Renal pelvis (tissue), 12 donors: ENCODE results near the gene KBTBD2. TPM values are rescaled to one million over a fixed set of nuclear protein-coding genes. Genes with fewer than 3 reads are reported as not detected.
"Not testable (repeated sequence)": the region's sequence is repeated elsewhere in the genome, so short reads cannot be mapped to it uniquely, and the experiment has no call there.

Experiments used
- DNase-seq: peaks from one replicate; pipeline ENCODE4 v3.0.0-alpha.2; 2013
- long read RNA-seq, 16 experiments: transcript quantifications; one replicate each; lab custom pipeline, GENCODE V29; 2026
- polyA plus RNA-seq, 3 donors: library from polyadenylated mRNA; unstranded; fragments of 120-200 nt; gene quantifications; one replicate each; pipeline ENCODE4 v1.2.1, GENCODE V29; 2013; ENCODE audit not compliant: insufficient read length in 3 of 3

Gene KBTBD2
- polyA plus RNA-seq = 10 to 100 TPM; 45.7 to 52.7 (median 50.3) TPM
- long read RNA-seq, donor 1, transcript KBTBD2-201 (4 exons, 3,745 nt) = major isoform, 11 of 11 reads
- long read RNA-seq, donor 1, partial matches to known transcripts = 0 of 11 reads
- long read RNA-seq, donor 1, other reads (novel, unspliced or antisense) = 0 of 11 reads
- long read RNA-seq, donor 2, transcript KBTBD2-201 (4 exons, 3,745 nt) = major isoform, 12 of 12 reads
- long read RNA-seq, donor 2, partial matches to known transcripts = 0 of 12 reads
- long read RNA-seq, donor 2, other reads (novel, unspliced or antisense) = 0 of 12 reads
- long read RNA-seq, donor 3, transcript KBTBD2-201 (4 exons, 3,745 nt) = major isoform, 8 of 8 reads
- long read RNA-seq, donor 3, partial matches to known transcripts = 0 of 8 reads
- long read RNA-seq, donor 3, other reads (novel, unspliced or antisense) = 0 of 8 reads
- long read RNA-seq, donor 4, transcript KBTBD2-201 (4 exons, 3,745 nt) = major isoform, 8 of 9 reads
- long read RNA-seq, donor 4, partial matches to known transcripts = 0 of 9 reads
- long read RNA-seq, donor 4, other reads (novel, unspliced or antisense) = 0 of 9 reads
- long read RNA-seq, donor 5, transcript KBTBD2-201 (4 exons, 3,745 nt) = major isoform, 7 of 7 reads
- long read RNA-seq, donor 5, partial matches to known transcripts = 0 of 7 reads
- long read RNA-seq, donor 5, other reads (novel, unspliced or antisense) = 0 of 7 reads
- long read RNA-seq, donor 6, transcript KBTBD2-201 (4 exons, 3,745 nt) = major isoform, 12 of 12 reads
- long read RNA-seq, donor 6, partial matches to known transcripts = 0 of 12 reads
- long read RNA-seq, donor 6, other reads (novel, unspliced or antisense) = 0 of 12 reads
- long read RNA-seq, donor 7, transcript KBTBD2-201 (4 exons, 3,745 nt) = major isoform, 13 of 49 reads
- long read RNA-seq, donor 7, partial matches to known transcripts = 36 of 49 reads
- long read RNA-seq, donor 7, other reads (novel, unspliced or antisense) = 0 of 49 reads
- long read RNA-seq, donor 8, transcript KBTBD2-201 (4 exons, 3,745 nt) = major isoform, 6 of 7 reads
- long read RNA-seq, donor 8, partial matches to known transcripts = 0 of 7 reads
- long read RNA-seq, donor 8, other reads (novel, unspliced or antisense) = 0 of 7 reads
- long read RNA-seq, donor 9, transcript KBTBD2-201 (4 exons, 3,745 nt) = major isoform, 12 of 12 reads
- long read RNA-seq, donor 9, partial matches to known transcripts = 0 of 12 reads
- long read RNA-seq, donor 9, other reads (novel, unspliced or antisense) = 0 of 12 reads
- long read RNA-seq, donor 10, transcript KBTBD2-201 (4 exons, 3,745 nt) = major isoform, 10 of 10 reads
- long read RNA-seq, donor 10, partial matches to known transcripts = 0 of 10 reads
- long read RNA-seq, donor 10, other reads (novel, unspliced or antisense) = 0 of 10 reads
- long read RNA-seq, donor 11, transcript KBTBD2-201 (4 exons, 3,745 nt) = major isoform, 15 of 16 reads
- long read RNA-seq, donor 11, partial matches to known transcripts = 0 of 16 reads
- long read RNA-seq, donor 11, other reads (novel, unspliced or antisense) = 0 of 16 reads
- long read RNA-seq, donor 12, transcript KBTBD2-201 (4 exons, 3,745 nt) = major isoform, 10 of 10 reads
- long read RNA-seq, donor 12, partial matches to known transcripts = 0 of 10 reads
- long read RNA-seq, donor 12, other reads (novel, unspliced or antisense) = 0 of 10 reads
- long read RNA-seq, donor 13, partial matches to known transcripts = 0 of 4 reads
- long read RNA-seq, donor 13, other reads (novel, unspliced or antisense) = 0 of 4 reads
- long read RNA-seq, donor 14, transcript KBTBD2-201 (4 exons, 3,745 nt) = major isoform, 15 of 15 reads
- long read RNA-seq, donor 14, partial matches to known transcripts = 0 of 15 reads
- long read RNA-seq, donor 14, other reads (novel, unspliced or antisense) = 0 of 15 reads
- long read RNA-seq, donor 15, transcript KBTBD2-201 (4 exons, 3,745 nt) = major isoform, 15 of 15 reads
- long read RNA-seq, donor 15, partial matches to known transcripts = 0 of 15 reads
- long read RNA-seq, donor 15, other reads (novel, unspliced or antisense) = 0 of 15 reads
- long read RNA-seq, donor 16, transcript KBTBD2-201 (4 exons, 3,745 nt) = major isoform, 7 of 7 reads
- long read RNA-seq, donor 16, partial matches to known transcripts = 0 of 7 reads
- long read RNA-seq, donor 16, other reads (novel, unspliced or antisense) = 0 of 7 reads

DNA sequence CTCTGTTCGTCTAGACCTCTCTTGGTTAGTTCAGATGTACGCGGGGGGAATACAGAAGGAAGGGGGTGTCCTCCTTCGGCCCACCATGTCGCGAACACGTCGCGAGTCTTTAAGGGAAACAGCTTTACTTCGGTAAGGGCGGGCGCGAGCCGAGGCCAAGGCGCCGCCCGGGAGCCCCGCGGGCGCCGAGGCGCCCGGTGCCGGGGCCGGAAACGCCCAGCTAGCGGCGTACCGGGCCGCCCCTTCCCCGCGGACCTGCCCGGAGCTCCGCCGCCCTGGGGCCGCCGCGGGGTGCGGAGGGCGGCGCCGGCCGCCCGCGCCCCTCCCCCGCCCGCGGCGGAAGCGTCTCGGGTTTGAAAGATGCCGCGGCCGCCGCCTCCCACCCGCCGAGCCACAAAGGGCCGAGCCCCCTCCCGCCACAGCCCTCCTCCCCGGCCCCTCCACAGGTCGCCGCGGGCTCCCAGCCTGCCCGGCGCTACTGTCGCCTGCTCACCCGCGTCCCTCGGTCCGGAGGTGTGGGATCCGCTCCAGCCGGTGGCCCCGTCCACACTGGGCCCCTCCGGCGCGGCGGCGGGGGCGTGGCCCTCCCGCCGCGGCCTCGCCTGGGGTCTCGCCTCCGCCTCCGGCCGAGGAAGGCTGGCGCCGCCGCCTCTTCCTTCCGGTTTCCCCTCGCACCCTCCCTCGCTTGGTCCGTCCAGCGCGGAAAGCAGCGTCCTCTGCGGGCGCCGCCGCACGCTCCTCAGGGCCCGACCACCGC lies at the start of gene KBTBD2:
KBTBD2 (minus strand) TSS at position 718 of the 757 bp plus-strand sequence. CDS start 12,156 bp downstream, outside the sequence.
- peak; percentile 88 for DNase-seq

DNA sequence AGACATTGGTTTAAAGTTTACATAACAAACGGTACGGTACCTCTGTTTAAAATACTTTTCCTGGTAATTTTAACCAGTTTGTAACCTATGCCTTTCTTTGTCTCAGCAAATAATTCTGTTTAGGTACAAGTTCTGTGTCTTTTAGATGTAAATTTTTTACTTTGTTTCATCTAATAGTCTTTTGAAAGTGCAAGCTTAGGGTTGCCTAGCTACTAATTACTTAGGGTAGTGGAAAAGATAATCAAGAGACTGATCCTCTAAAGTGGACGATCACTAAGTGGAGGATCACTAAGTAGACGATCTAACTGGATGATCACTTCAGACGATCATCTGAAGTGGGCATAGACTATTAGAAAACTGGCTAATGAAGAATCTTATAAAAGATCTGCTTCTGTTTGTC lies 49.6 kb upstream of the KBTBD2 start:
- DNase-seq = no peak

DNA sequence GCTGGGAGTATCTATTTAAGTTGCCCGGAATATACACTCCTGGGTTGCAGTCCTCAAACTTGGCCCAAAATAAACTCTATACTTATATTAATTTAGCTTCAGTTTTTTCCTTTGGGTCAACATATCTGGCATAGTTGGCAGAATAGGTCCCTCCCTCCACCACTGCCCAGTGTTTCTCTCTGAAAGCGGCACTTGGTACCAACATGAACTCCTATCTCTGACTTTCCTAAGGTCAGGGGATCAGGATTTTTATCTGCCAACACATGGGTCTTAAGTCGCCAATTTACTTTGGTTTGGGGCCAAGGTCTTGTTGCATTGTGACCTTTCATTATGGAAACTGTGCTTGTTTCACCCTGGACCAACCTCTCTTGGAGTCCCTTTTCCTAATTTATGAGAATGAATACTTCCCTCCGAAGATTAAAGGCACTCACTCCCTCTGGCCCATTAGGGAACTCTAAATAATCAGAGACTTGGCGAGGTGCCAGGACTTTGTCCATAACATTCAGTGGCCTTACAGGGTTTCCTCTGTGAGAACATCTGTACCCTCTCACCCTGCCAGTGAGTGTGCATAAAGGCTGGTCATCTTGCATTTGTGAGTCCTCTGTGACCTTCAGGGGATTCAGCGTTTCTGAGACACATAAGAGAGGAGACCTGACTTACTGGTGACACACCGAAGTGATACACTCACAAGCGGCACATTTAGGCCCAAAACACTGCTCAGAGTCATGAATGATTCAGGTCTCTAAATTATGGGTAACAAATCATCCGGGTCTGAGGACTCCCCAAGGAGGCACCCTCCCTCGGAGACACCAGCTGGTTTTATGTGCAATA lies 46.0 kb upstream of the KBTBD2 start:
- DNase-seq = peak; percentile 68

DNA sequence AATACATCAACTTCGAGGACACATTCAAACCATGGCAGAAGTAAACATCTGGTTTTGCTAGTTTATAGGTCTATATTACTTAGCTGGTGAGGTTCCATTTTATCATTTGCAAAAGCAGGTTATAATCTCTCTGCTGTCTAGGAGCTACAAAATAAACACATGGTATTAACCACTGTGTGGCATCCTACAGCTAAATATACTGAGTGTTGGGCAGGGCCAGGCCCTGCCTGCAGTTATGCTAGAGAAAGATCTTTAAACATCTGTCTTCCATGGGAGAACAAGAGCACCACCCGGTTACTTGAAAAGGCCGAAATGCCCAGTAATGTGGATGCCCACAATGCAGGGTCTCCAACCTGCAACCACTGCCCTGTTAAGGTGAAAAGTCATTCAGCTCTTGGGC lies 45.1 kb upstream of the KBTBD2 start:
- no peak for DNase-seq

GRCh38 chr7:32935558-32935957 lies 44.0 kb upstream of the KBTBD2 start:
- no peak for DNase-seq

DNA sequence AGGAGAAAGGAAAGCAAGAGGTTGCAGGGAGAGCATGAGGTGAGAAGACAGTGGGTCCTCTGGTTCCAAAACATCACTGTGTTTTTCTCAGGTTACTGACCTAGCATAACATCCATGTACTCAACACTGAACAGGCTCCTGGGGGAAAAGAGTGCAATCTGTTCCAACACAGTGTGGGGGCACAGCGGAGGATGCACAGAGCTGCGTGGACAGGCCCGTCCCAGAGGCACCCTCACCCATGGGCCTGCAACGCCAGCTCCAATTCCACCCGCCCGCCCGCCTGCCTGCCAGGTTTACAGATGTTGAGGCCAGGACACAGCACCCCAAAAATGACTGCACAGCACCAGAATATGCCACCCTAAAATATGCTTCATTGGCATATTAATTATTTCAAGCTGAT lies 38.8 kb upstream of the KBTBD2 start:
- no peak for DNase-seq

GRCh38 chr7:32929430-32930143 lies 38.0 kb upstream of the KBTBD2 start:
- DNase-seq = no peak

DNA sequence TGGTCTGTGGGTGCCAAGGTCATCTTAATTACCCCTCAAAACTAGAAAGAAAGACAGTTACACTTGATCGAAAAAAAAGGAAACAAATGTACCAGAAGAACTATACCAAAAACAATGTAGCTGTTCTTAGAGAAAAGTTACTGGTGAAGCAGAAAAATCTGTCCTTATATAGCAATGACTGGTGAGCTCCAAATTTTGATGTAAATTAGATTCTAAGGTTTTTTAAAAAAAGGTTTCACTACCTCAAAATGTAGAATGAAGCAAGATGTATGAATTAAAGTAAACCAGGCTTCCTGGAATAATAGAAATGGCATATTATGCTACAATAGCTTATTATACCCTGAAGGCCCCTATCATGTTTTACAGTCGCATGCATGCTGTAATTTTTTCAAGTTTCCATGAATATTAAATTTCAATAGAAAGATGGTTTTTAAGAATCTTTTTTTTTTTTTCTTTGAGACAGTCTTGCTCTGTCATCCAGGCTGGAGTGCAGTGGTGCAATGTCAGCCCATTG lies 37.3 kb upstream of the KBTBD2 start:
- DNase-seq = no peak

DNA sequence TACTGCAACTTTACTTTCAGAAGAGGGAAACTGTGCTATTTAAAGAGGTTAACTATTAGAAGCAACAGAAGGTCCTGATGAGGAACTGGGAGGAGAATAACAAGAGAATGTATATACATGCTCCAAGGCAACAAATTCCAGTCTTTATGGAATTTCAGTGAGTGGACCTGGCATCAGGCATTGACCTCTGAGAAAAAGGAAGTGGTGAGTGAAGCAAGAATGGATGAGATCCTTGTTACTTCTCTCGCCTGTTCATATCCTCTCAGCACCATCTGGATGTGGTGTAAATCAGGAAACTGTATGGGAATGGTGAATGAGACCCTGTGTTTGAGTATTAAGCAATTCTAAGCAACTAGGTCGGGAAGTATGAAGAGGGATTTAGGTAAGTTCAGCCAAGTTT lies 30.3 kb upstream of the KBTBD2 start:
- no peak for DNase-seq

DNA sequence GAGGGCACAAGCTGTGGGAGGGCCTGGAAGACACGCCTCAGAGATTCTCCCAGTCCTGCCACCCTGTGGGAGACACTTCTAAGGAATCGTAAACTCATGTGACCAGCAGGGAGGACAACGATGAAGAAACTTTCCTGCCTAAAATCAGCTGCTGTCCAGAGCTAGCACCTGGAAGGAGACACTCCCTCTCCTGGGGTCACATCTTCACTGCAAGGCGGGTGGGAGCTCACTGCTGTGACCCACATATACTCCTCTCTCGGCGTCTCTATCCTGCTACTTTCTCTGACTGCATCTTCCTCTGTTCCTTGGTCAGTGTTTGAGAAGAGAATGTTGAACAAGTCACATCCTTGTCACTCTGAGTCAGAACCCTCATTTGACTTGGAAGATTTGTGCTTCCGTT lies 25.4 kb upstream of the KBTBD2 start:
- DNase-seq = not testable (repeated sequence)

DNA sequence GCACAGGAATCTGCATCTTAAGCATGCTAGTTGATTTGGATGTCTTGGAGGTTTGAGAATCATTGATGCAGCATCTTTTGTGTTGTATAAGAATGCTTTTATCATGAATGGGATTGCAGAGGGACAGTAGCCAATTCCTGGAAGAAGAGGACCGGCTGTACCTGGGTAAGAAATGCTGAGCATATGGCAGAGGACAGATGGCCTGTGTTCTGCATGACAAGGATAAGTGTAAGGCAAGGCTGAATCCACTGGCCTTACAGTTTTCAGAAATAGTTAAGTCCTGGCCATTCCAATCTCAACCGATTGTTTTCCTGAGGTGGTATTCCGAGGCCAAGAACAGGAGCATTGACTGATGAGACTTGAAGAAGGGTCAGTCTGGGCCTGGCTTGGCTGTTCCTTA lies 24.4 kb upstream of the KBTBD2 start:
- DNase-seq = no peak

DNA sequence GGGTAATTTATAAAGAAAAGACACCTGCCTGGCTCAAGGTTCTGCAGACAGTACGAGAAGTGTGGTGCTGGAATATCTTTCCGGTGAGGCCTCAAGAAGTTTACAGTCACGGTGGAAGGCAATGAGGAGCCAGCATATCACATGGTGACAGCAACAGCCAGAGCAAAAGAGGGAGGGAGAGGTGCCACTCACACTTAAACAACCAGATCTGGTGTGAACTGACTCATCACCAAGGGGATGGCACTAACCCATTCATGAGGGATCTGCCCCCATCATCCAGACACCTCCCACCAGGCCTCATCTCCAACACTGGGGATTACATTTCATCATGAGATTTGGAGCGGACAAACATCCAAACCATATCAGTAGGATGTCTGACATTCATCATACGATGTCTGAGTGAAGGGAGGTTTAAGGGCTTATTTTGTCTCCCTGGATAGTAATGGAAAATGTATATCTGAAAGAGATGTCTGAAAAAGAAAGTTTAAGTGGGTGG lies 23.5 kb upstream of the KBTBD2 start:
- DNase-seq = no peak

- DNase-seq = no peak
These were observed 22.6 kb upstream of the KBTBD2 start for GRCh38 chr7:32914184-32914583.

DNA sequence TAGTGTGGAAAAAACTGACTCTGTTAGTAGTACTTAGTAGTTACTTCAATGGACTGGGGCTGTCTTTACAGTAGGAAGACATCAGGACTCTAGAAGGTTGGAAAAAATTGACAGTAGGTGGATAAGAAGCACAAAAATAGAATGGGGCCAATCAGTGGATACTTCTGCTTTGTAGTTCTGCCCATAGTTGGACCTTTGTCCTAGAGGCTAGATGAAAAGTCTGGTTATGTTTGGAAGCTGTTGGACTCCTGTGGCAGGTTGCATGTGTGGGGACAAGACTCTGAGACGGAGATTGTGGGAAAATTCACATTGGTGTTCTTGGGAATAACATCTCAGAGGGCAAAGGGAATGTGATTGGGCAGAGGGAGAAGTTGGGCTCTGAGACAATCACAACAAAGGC lies 18.6 kb upstream of the KBTBD2 start:
- DNase-seq = no peak

GRCh38 chr7:32905175-32905662 lies 13.7 kb upstream of the KBTBD2 start:
- DNase-seq = peak; percentile 72

DNA sequence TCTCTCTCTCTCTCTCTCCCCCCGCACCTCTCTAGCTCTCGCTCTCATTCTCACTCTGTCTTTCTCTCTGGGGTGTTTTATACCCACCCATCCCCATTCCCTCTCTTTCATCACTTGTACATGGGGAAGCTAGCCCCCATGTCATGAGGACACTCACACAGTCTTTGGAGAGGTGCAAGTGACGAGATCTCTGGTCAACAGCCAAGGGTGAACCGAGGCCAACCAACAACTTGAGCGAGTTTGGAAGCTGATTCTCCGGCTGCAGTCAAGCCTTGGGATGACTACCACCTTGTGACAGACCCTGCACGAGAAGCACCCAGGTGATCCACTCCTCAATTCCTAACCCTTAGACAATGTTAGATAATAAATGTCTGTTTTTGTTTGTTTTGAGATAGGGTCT lies 10.1 kb upstream of the KBTBD2 start:
- DNase-seq = no peak

DNA sequence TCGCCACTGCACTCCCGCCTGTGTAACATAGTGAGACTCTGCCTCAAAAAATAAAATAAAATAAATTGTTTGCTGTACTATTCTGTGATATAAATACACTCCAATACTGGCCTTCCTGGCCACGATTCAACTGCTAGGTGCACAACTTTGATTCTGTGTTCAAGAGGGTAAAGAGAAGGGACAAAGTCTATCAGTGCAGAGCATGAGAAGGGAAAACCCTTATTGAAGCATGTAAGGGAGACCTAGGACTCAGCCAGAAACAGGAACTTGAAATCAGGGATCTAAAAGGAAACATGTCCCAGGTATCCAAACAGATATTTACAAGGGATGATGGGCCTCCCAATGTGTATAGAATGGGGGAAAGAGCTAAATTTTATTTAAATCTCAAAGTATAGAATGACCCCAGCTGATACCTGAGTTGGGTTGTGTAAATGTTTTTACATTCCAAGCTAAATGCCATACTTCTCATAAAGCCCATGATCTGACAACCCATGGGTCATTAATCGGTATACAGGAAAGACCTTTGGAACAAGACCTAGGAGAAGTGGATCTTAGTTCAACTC lies 9.0 kb upstream of the KBTBD2 start:
- DNase-seq = no peak
